T-cell (primary cell): ENCODE measurements around the gene CRYAB. TPM values are rescaled to one million over a fixed set of nuclear protein-coding genes. Genes with fewer than 3 reads are reported as not detected.

Source experiments
- ATAC-seq, 4 experiments: fragments of 200-7000 bp in 3 of 4; fragments of 150-1000 bp in 1 of 4; cut with Tn5 transposase; replicated peaks in 1 of 4; 1 replicate in 3 of 4; 2 replicates in 1 of 4; pipeline ENCODE4 v1.10.0; 2021; ENCODE audit warnings: moderate library complexity in 3 of 4, mild to moderate bottlenecking in 2 of 4, moderate number of reproducible peaks in 1 of 4
- CTCF ChIA-PET, 2 donors: fragments of 300-600 bp; sonication (Branson Sonifier 250); formaldehyde crosslinking; loops; one replicate each; lab custom pipeline; 2022; ENCODE audit warnings: antibody characterized with exemption in 2 of 2; lab: Charles Lee
- POLR2A ChIA-PET, 2 donors: fragments of 300-600 bp; sonication (Branson Sonifier 250); formaldehyde crosslinking; loops; one replicate each; lab custom pipeline; 2022; ENCODE audit warnings: antibody characterized with exemption in 2 of 2; lab: Charles Lee
- DNase-seq, 35 experiments: peaks; one replicate each; pipeline versions ENCODE4 v3.0.0 to v3.0.0-alpha.2; 2013 to 2023
- H3K27ac ChIP-seq: one replicate; pipeline ENCODE4 v1.5.1; 2013; ENCODE audit warnings: low read length
- H3K27me3 ChIP-seq, 2 experiments: replicated peaks in 1 of 2; 1 replicate in 1 of 2; 2 replicates in 1 of 2; pipeline versions ENCODE4 v1.6.1 to v1.7.0; 2013; ENCODE audit warnings: low read length in 1 of 2, mixed read lengths in 1 of 2; ENCODE audit not compliant: control insufficient read depth in 2 of 2, insufficient read depth in 2 of 2; ENCODE audit errors: extremely low read depth in 1 of 2
- H3K36me3 ChIP-seq, 2 donors: 1 replicate in 1 of 2; 2 replicates in 1 of 2; pipeline versions ENCODE4 v1.6.1 to v1.7.0; 2013; ENCODE audit warnings: low read length in 1 of 2; ENCODE audit not compliant: control insufficient read depth in 2 of 2, insufficient read depth in 1 of 2; ENCODE audit errors: extremely low read depth in 1 of 2
- H3K4me1 ChIP-seq, 2 experiments: 1 replicate in 1 of 2; 2 replicates in 1 of 2; pipeline versions ENCODE4 v1.6.1 to v1.7.0; 2013; ENCODE audit warnings: low read length in 2 of 2, mixed read lengths in 1 of 2; ENCODE audit not compliant: insufficient read depth in 2 of 2, control insufficient read depth in 1 of 2; ENCODE audit errors: extremely low read depth in 1 of 2
- H3K4me3 ChIP-seq, 2 donors: 1 replicate in 1 of 2; 2 replicates in 1 of 2; pipeline versions ENCODE4 v1.5.1 to v1.7.0; 2013; ENCODE audit warnings: mild to moderate bottlenecking in 2 of 2, low read length in 1 of 2, moderate library complexity in 1 of 2; ENCODE audit not compliant: control insufficient read depth in 1 of 2; ENCODE audit errors: extremely low read depth in 1 of 2
- H3K9me3 ChIP-seq: 2 replicates; pipeline ENCODE4 v1.7.0; 2013
- H3K27ac Mint-ChIP-seq, 2 donors: one replicate each; pipeline ENCODE4 v1.8.0; 2020 to 2021; ENCODE audit warnings: mild to moderate bottlenecking in 2 of 2, mixed read lengths in 2 of 2
- H3K27me3 Mint-ChIP-seq, 2 donors: one replicate each; pipeline ENCODE4 v1.8.0; 2021 to 2022; ENCODE audit warnings: mixed read lengths in 2 of 2
- H3K36me3 Mint-ChIP-seq: one replicate; pipeline ENCODE4 v1.8.0; 2021; ENCODE audit warnings: mixed read lengths
- H3K4me1 Mint-ChIP-seq, 3 donors: one replicate each; pipeline ENCODE4 v1.8.0; 2020 to 2022; ENCODE audit warnings: mixed read lengths in 3 of 3, mild to moderate bottlenecking in 1 of 3
- H3K4me3 Mint-ChIP-seq, 3 donors: one replicate each; pipeline ENCODE4 v1.8.0; 2020 to 2022; ENCODE audit warnings: mild to moderate bottlenecking in 3 of 3, mixed read lengths in 3 of 3, moderate library complexity in 3 of 3
- H3K9me3 Mint-ChIP-seq, 3 donors: one replicate each; pipeline ENCODE4 v1.8.0; 2020 to 2022; ENCODE audit warnings: mixed read lengths in 3 of 3
- WGBS: methylation state at CpG from one replicate; pipeline ENCODE4 v1.1.5; 2013; ENCODE audit warnings: missing lambda C conversion rate; ENCODE audit not compliant: insufficient coverage; 5-methylcytosine and 5-hydroxymethylcytosine counted together
- total RNA-seq, 35 experiments: library from RNA in 6 of 35; stranded (reverse) in 6 of 35; fragments of 120-200 nt in 1 of 35; gene quantifications; one replicate each; pipeline versions ENCODE4 v1.2.1 to v1.2.4 and lab custom pipeline; 2013 to 2026

The CRYAB gene
- total RNA-seq, 5 donors from 2014 or later (not counting 1 experiment from before 2014, with no cell fraction given) = 0.38 to 0.49 TPM; not detected in 3

DNA sequence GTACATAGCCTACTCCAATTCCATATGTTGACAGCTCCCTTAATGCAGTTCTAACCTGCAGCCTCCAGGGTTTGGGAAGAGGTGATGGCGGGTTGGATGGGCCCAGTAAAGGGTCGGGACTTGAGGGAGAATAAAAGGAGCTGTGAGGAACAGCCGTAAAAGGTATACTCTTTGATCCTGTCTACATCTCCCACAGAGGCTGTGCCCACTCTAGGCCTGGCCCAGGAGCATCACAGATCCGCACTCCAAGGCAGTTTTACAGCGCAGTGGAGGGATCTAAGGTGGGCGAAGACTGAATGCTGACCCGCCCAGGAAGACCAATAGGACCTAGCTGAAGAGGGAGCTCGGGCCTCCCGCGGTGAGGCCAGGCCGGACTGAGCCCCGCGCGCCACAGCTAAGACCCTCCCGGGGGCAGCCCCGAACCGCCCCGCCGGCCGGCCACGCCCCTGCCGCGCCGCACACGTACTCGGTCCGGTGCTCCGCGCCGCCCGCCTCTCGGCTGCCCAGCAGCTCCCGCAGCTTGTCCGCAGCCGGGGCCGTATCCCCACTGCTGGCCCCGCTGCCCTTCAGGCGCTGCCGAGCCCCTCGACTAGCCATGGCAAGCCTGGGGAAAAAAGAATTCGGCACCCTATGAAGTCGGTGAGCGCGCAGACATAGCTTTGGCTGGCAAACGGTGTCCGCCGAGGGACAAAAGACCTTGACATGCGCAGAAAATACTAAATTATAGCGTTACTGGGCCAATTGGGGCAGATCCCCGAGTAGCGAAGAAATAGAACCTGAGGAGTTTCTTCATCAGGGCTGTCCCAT is 40.5 kb downstream of the CRYAB start, which contains the start of gene ALG9:
Gene ALG9 (minus strand): TSS at position 696 of the 807 bp plus-strand sequence. CDS start 99 bp downstream, at position 597.
- under 1% methylated on average over 48 of the region's 51 CpGs for WGBS
- Histone ChIP-seq H3K4me1 (peaks cover 4 to 8% of the 10 kb centered on the region in 2 experiments), H3K9me3 (no peaks in the 10 kb centered on the region), H3K4me3 (peak within 1 kb of the TSS; percentile 72 to 79), H3K27ac (peak within 1 kb of the TSS; percentile 76), H3K27me3 (no peaks in the 10 kb centered on the region), H3K36me3 (peaks cover 0 to 41% of the 10 kb centered on the region in 2 donors)
- peaks cover 18 to 26% (median 22%) of the 10 kb centered on the region in 3 donors for H3K4me1 Mint-ChIP-seq
- no peaks in the 10 kb centered on the region for H3K9me3 Mint-ChIP-seq
- peaks cover 33% of the 10 kb centered on the region for H3K36me3 Mint-ChIP-seq
- POLR2A ChIA-PET = interaction anchor here (0.6 to 1.8 kb wide), 8 partner anchors 11 to 274 kb away, joined by 3 to 16 read pairs (median 6); partner anchors contain the start of gene DIXDC1 (in 1 of the 2)
- H3K4me3 Mint-ChIP-seq = peak within 1 kb of the TSS; percentile 90 to 94 (median 91)
- H3K27me3 Mint-ChIP-seq = no peaks in the 10 kb centered on the region
- ATAC-seq (peak; percentile 89 to 91 (median 90)), DNase-seq (peak; percentile 71 to 92 (median 86))
- CTCF ChIA-PET = interaction anchor here (0.5 to 2.8 kb wide), 17 partner anchors 9 to 1442 kb away, joined by 3 to 20 read pairs (median 4); partner anchors contain the start of genes CFAP68 (in 1 of the 2) and PPP2R1B (in 1 of the 2)
- peak within 1 kb of the TSS; percentile 93 to 94 for H3K27ac Mint-ChIP-seq

DNA sequence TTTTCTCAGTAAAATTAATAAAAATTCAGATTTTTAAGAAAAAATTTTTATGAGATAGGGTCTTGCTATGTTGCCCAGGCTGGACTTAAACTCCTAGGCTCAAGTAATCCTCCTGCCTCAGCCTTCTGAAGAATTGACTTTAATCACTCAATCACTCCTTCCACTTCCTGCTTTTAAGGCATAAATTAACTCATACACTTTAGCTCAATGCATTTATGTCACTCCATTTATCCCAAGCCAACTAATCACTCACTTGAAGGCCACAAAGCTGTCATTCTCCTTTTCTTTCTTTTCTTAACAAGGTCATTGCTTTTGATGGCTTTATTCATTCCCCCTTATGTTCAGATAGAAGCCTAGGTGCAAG is 41.1 kb downstream of the CRYAB start:
- no peaks in the 10 kb centered on the region for H3K9me3 ChIP-seq
- ChIA-PET POLR2A (interaction anchor here (0.6 to 1.2 kb wide), 4 partner anchors 67 to 204 kb away, joined by 3 to 16 read pairs (median 12); partner anchors contain the start of gene DIXDC1 (in 1 of the 2)), CTCF (interaction anchor here (0.6 to 2.8 kb wide), 10 partner anchors 11 to 1575 kb away, joined by 3 to 20 read pairs (median 6); partner anchors contain the start of genes CFAP68 (in 1 of the 2) and PPP2R1B (in 1 of the 2))
- Mint-ChIP-seq H3K9me3 (no peaks in the 10 kb centered on the region), H3K4me3 (peak overlapping the region; percentile 90 to 94 (median 91)), H3K4me1 (peaks cover 18 to 26% (median 22%) of the 10 kb centered on the region in 3 donors), H3K27ac (peak overlapping the region; percentile 85 to 89), H3K27me3 (no peaks in the 10 kb centered on the region), H3K36me3 (peaks cover 34% of the 10 kb centered on the region)
- H3K27me3 ChIP-seq = no peaks in the 10 kb centered on the region
- H3K4me1 ChIP-seq = peaks cover 4 to 8% of the 10 kb centered on the region in 2 experiments
- H3K4me3 ChIP-seq = peak overlapping the region; percentile 72 to 79
- peak overlapping the region; percentile 76 for H3K27ac ChIP-seq
- peaks cover 0 to 39% of the 10 kb centered on the region in 2 donors for H3K36me3 ChIP-seq
- DNase-seq (no peak), ATAC-seq (no peak)

DNA sequence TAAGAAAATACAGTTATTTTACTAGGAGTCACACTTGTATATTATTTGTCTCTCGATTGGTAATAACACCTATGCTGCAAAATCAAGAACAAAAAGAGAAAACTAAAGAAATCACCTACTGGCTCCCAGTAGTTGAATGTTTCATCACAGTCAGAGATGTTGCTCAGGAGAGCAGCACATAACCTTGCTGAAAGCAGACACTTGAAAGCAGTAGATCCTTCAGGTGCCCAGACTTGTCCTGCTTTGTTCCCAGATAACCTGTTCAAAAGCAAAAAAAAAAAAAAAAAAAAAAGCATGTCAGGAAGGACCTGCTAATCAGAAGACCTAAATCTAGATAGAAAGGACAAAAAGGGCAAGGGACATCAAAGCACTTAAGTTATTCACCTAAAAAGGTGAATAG is 41.5 kb downstream of the CRYAB start:
- Mint-ChIP-seq H3K27me3 (no peaks in the 10 kb centered on the region), H3K36me3 (peaks cover 37% of the 10 kb centered on the region), H3K4me3 (peak overlapping the region; percentile 32 to 91 (median 34)), H3K27ac (no peak overlapping the region), H3K9me3 (no peaks in the 10 kb centered on the region), H3K4me1 (peaks cover 18 to 26% (median 22%) of the 10 kb centered on the region in 3 donors)
- Histone ChIP-seq H3K36me3 (peaks cover 0 to 37% of the 10 kb centered on the region in 2 donors), H3K9me3 (no peaks in the 10 kb centered on the region), H3K4me1 (peaks cover 4 to 8% of the 10 kb centered on the region in 2 experiments), H3K27me3 (no peaks in the 10 kb centered on the region), H3K4me3 (no peak overlapping the region), H3K27ac (peak overlapping the region; percentile 76)
- POLR2A ChIA-PET = interaction anchor here (0.6 to 1.2 kb wide), 4 partner anchors 67 to 205 kb away, joined by 3 to 16 read pairs (median 12); partner anchors contain the start of gene DIXDC1 (in 1 of the 2)
- no CpG with 5 or more reads among the region's 1 CpG for WGBS
- DNase-seq (no peak), ATAC-seq (no peak)
- CTCF ChIA-PET = interaction anchor here (0.6 to 2.8 kb wide), 9 partner anchors 11 to 1574 kb away, joined by 3 to 20 read pairs (median 5); partner anchors contain the start of genes CFAP68 (in 1 of the 2) and PPP2R1B (in 1 of the 2)

GRCh38 chr11:111860257-111860656 is 51.3 kb downstream of the CRYAB start:
- no peaks in the 10 kb centered on the region for H3K4me1 Mint-ChIP-seq
- DNase-seq (no peak), ATAC-seq (no peak)
- H3K9me3 Mint-ChIP-seq = no peaks in the 10 kb centered on the region
- H3K27ac ChIP-seq = no peak overlapping the region
- peaks cover 14 to 61% of the 10 kb centered on the region in 2 donors for H3K36me3 ChIP-seq
- H3K36me3 Mint-ChIP-seq = peaks cover 53% of the 10 kb centered on the region
- no peaks in the 10 kb centered on the region for H3K4me1 ChIP-seq
- no peaks in the 10 kb centered on the region for H3K9me3 ChIP-seq
- H3K4me3 ChIP-seq = no peak overlapping the region
- ChIA-PET POLR2A (no interaction called here), CTCF (interaction anchor here (0.8 to 1.6 kb wide), 3 partner anchors 14 to 99 kb away, joined by 3 to 4 read pairs (median 3); no protein-coding TSS in a partner anchor)
- no peak overlapping the region for H3K4me3 Mint-ChIP-seq
- no peaks in the 10 kb centered on the region for H3K27me3 ChIP-seq
- H3K27ac Mint-ChIP-seq = no peak overlapping the region
- no peaks in the 10 kb centered on the region for H3K27me3 Mint-ChIP-seq
- no CpG with 5 or more reads among the region's 3 CpGs for WGBS

Other genes with a start within 250 kb of the CRYAB start
- gene PPP2R1B, start 145.4 kb downstream of the CRYAB start, total RNA-seq = 10 to 100 TPM; 34.2 to 44.1 (median 37.4) TPM
- 10 to 100 TPM; 20.0 to 25.6 (median 24.0) TPM for gene ALG9, start 40.2 kb downstream of the CRYAB start, total RNA-seq
- gene FDXACB1, start 32.6 kb downstream of the CRYAB start, total RNA-seq = 1 to 10 TPM; 3.8 to 6.0 (median 4.3) TPM
- gene CFAP68, start 32.2 kb downstream of the CRYAB start, total RNA-seq = 10 to 100 TPM; 12.0 to 18.6 (median 16.7) TPM
- gene HSPB2, start 964 bp upstream of the CRYAB start, total RNA-seq = not detected
- gene C11orf52, start 7.1 kb upstream of the CRYAB start, total RNA-seq = not detected
- gene DIXDC1, start 25.6 kb upstream of the CRYAB start, total RNA-seq = 1 to 10 TPM; 1.6 to 4.8 (median 3.4) TPM
- 10 to 100 TPM; 13.4 to 19.8 (median 18.7) TPM for gene DLAT, start 113.6 kb upstream of the CRYAB start, total RNA-seq
- under 1 TPM in 3 of 5 donors, not detected in 2; 0.30 to 0.44 (median 0.36) TPM for gene PIH1D2, start 162.2 kb upstream of the CRYAB start, total RNA-seq
- gene NKAPD1, start 162.5 kb upstream of the CRYAB start, total RNA-seq = 10 to 100 TPM; 14.6 to 22.1 (median 17.7) TPM
- 10 to 100 TPM; 13.8 to 23.7 (median 21.1) TPM for gene TIMM8B, start 175.0 kb upstream of the CRYAB start, total RNA-seq
- 10 to 100 TPM; 34.3 to 71.9 (median 69.6) TPM for gene SDHD, start 175.1 kb upstream of the CRYAB start, total RNA-seq